Natural killer cell (primary cell): ENCODE results near the gene C19orf67. TPM values are rescaled to one million over a fixed set of nuclear protein-coding genes. Genes with fewer than 3 reads are reported as not detected.

ENCODE experiments used
- ATAC-seq, 3 donors: fragments of 150-1000 bp in 2 of 3; fragments of 200-7000 bp in 1 of 3; cut with Tn5 transposase; 1 replicate in 1 of 3; 2 replicates in 2 of 3; pipeline ENCODE4 v1.10.0; 2021; ENCODE audit warnings: mild to moderate bottlenecking in 2 of 3, moderate library complexity in 2 of 3
- DNase-seq, 2 donors: peaks; one replicate each; pipeline versions ENCODE4 v3.0.0 to v3.0.0-alpha.2; 2013 to 2021; ENCODE audit warnings: mixed read lengths in 1 of 2
- H3K27ac ChIP-seq: one replicate; pipeline ENCODE4 v1.5.1; 2013; ENCODE audit warnings: mild to moderate bottlenecking, low read length
- H3K27me3 ChIP-seq: one replicate; pipeline ENCODE4 v1.6.1; 2013; ENCODE audit warnings: low read length; ENCODE audit not compliant: control insufficient read depth, insufficient read depth
- H3K36me3 ChIP-seq: one replicate; pipeline ENCODE4 v1.6.1; 2013; ENCODE audit warnings: low read length; ENCODE audit not compliant: control insufficient read depth, insufficient read depth
- H3K4me1 ChIP-seq: one replicate; pipeline ENCODE4 v1.6.1; 2013; ENCODE audit warnings: low read length; ENCODE audit not compliant: control insufficient read depth, insufficient read depth
- H3K4me3 ChIP-seq: one replicate; pipeline ENCODE4 v1.5.1; 2013; ENCODE audit warnings: low read length
- H3K9me3 ChIP-seq: one replicate; pipeline ENCODE4 v1.6.1; 2013; ENCODE audit warnings: low read length; ENCODE audit not compliant: control insufficient read depth, insufficient read depth
- H3K27ac Mint-ChIP-seq, 2 donors: one replicate each; pipeline ENCODE4 v1.8.0; 2022; ENCODE audit warnings: mild to moderate bottlenecking in 2 of 2, mixed read lengths in 2 of 2, moderate library complexity in 1 of 2
- H3K27me3 Mint-ChIP-seq, 2 donors: one replicate each; pipeline ENCODE4 v1.8.0; 2022; ENCODE audit warnings: low read depth in 2 of 2, mixed read lengths in 2 of 2
- H3K36me3 Mint-ChIP-seq: one replicate; pipeline ENCODE4 v1.8.0; 2022; ENCODE audit warnings: mixed read lengths
- H3K4me1 Mint-ChIP-seq, 2 donors: one replicate each; pipeline ENCODE4 v1.8.0; 2022; ENCODE audit warnings: mixed read lengths in 2 of 2
- H3K4me3 Mint-ChIP-seq: one replicate; pipeline ENCODE4 v1.8.0; 2022; ENCODE audit warnings: mild to moderate bottlenecking, moderate library complexity, mixed read lengths
- H3K9me3 Mint-ChIP-seq, 2 donors: one replicate each; pipeline ENCODE4 v1.8.0; 2022; ENCODE audit warnings: mixed read lengths in 2 of 2
- WGBS: methylation state at CpG from one replicate; pipeline ENCODE4 v1.1.7; 2013; ENCODE audit warnings: missing lambda C conversion rate; ENCODE audit not compliant: insufficient coverage; 5-methylcytosine and 5-hydroxymethylcytosine counted together
- intact Hi-C: fragments of 100-400 bp; cut with micrococcal nuclease; formaldehyde crosslinking; loops from one replicate; pipeline ENCODE4 v1.14.2; 2022
- total RNA-seq, 4 donors: library from RNA; stranded (reverse); fragments of 120-200 nt in 1 of 4; gene quantifications; one replicate each; pipeline versions ENCODE4 v1.2.3 to v1.2.4, GENCODE V29; 2013 to 2022
- TF ChIP-seq, protein P1 (sequence below): fragments of 200-600 bp; IDR thresholded peaks from one replicate; pipeline ENCODE4 v1.8.0; 2022; ENCODE audit warnings: antibody characterized with exemption

Gene C19orf67
- total RNA-seq, 3 donors from 2014 or later (not counting 1 experiment from before 2014, with no cell fraction given), result 0.35 to 0.53 TPM; not detected in 1

DNA sequence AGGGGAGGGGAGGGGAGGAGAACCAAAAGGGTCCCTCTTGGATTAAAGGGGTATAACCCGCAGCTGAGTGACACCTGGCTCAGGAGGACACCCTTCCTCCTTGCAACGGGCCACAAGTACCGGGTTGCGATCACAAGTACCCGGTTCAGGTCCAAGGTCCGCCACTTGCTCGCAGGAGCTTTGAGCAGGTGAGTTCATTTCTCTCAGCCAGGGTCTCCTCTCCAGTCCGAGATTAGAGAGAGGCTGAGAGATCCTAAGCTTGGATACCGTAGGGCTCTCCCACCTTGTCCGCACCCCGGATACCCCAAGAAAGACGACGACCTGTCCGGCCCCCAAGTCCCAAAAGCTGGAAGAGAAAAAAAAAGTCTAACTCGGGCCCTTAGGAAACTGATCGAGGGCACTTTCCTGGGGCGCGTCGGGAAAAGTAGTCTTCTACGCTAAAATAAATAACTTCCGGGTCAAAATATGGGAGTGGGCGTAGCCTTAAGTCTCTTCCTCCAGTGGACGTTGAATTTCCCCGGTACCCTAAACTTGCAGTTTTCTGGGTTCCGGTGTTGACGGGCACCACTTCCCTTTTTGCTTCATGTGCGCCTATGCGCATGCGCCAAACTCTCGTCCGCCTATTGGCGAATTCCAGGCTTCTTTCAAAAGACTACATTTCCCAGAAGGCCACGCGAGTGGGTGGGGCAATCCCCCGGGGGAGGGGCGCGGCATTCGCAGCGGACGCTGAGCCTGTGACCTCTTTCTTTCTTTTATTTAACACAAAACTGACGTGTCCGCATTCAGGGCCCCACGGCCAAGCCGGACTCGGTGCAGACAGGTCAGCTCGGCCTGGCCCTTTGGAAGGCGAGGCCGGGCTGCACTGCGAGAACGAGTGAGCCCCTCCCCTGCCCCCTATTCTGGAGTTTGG lies 4.4 kb downstream of the C19orf67 start:
- Histone ChIP-seq H3K4me1 (peaks cover 18% of the 10 kb centered on the region), H3K9me3 (no peaks in the 10 kb centered on the region), H3K27ac (peak overlapping the region; percentile 78), H3K4me3 (peak overlapping the region; percentile 49), H3K36me3 (no peaks in the 10 kb centered on the region), H3K27me3 (no peaks in the 10 kb centered on the region)
- intact Hi-C loops, result loop anchor here (1.0 to 5.0 kb wide), 4 partner anchors 10 to 74 kb away; partner anchors contain the start of genes ASF1B, PRKACA and RFX1
- Mint-ChIP-seq H3K4me3 (peak overlapping the region; percentile 97), H3K27ac (peak overlapping the region; percentile 94 to 96), H3K36me3 (no peaks in the 10 kb centered on the region), H3K4me1 (peaks cover 6 to 14% of the 10 kb centered on the region in 2 donors), H3K27me3 (no peaks in the 10 kb centered on the region), H3K9me3 (no peaks in the 10 kb centered on the region)
- DNase-seq (peak; percentile 99 to 100), ATAC-seq (peak; percentile 92 to 97 (median 94))
- under 1% methylated on average over 50 of the region's 50 CpGs for WGBS
- TF ChIP-seq, protein P1, sequence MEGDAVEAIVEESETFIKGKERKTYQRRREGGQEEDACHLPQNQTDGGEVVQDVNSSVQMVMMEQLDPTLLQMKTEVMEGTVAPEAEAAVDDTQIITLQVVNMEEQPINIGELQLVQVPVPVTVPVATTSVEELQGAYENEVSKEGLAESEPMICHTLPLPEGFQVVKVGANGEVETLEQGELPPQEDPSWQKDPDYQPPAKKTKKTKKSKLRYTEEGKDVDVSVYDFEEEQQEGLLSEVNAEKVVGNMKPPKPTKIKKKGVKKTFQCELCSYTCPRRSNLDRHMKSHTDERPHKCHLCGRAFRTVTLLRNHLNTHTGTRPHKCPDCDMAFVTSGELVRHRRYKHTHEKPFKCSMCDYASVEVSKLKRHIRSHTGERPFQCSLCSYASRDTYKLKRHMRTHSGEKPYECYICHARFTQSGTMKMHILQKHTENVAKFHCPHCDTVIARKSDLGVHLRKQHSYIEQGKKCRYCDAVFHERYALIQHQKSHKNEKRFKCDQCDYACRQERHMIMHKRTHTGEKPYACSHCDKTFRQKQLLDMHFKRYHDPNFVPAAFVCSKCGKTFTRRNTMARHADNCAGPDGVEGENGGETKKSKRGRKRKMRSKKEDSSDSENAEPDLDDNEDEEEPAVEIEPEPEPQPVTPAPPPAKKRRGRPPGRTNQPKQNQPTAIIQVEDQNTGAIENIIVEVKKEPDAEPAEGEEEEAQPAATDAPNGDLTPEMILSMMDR, result no peak

DNA sequence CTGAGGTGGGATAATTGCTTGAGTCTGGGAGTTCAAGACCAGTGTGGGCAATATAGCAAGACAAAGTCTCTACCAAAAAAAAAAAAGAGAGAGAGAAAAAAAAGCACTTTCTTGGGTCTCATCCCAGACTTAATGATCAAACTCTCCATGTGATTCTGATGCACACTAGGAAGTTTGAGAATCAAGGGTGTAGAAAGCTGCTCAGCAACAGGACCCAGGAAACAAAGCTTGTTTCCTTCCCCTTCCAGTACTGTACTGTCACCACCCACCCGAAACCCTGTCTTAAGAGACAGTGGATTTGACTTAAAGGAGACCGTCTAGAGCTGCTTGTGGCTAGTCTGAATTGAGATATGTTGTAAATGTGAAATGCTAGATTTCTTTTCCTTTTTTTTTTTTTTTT lies 7.2 kb downstream of the C19orf67 start:
- intact Hi-C loops, result no loop called here
- Histone ChIP-seq H3K4me3 (no peak overlapping the region), H3K4me1 (peaks cover 38% of the 10 kb centered on the region), H3K27ac (no peak overlapping the region), H3K9me3 (no peaks in the 10 kb centered on the region), H3K27me3 (no peaks in the 10 kb centered on the region), H3K36me3 (no peaks in the 10 kb centered on the region)
- Mint-ChIP-seq H3K27me3 (no peaks in the 10 kb centered on the region), H3K27ac (no peak overlapping the region), H3K4me1 (peaks cover 20 to 33% of the 10 kb centered on the region in 2 donors), H3K4me3 (no peak overlapping the region), H3K36me3 (no peaks in the 10 kb centered on the region), H3K9me3 (no peaks in the 10 kb centered on the region)
- TF ChIP-seq, protein P1, result no peak
- no peak for ATAC-seq
- DNase-seq, result no peak
- whole genome bisulfite sequencing, result 86% methylated on average over 1 of the region's 2 CpGs

DNA sequence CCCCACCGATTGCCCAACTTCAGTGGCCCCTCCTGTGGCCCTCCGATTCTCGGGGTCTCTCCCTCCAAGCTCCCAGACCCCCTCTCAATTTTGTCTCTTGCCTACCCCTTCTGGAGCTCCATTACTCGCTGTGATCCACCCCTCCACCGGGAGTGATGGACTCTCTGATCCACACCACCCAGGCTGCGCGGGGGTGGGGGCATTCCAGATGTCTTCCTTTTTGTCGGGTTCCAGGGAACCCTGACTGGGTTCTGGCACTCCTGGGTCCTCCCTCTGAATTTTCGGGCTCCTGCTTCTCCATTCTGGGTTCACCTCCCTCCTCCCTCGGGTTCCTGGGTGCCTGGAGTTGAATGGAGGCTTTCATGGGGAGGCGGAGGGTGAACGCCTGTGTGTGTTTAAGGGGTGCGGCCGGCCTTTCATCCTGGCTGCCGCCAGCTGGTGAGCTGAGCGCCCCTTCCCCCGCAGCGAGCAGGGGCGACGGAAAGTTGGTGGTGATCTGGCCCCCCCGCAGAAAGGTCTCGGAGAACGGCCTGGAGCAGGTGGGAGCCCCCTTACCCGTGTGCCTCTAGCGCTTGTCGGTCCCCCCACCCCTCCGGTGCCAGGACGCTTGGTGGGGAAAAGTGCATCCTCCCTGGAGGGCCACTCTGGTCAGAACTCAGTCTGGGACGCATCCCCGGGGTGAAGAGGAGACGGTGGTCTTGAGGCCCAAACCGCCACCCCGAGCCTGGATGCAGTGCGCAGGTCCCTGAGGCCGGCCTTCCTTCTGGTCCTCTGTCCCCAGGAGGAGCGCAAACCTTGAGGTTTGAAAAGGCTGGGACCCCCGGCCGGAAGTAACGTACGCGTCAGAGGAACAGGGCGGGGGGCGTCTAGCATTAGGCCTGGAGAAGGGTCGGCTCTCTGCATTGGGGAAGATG lies 11.4 kb downstream of the C19orf67 start:
- H3K4me1 Mint-ChIP-seq, result peaks cover 15 to 25% of the 10 kb centered on the region in 2 donors
- Histone ChIP-seq H3K4me3 (peak overlapping the region; percentile 61), H3K27me3 (peaks cover 6% of the 10 kb centered on the region), H3K4me1 (peaks cover 36% of the 10 kb centered on the region), H3K27ac (peak overlapping the region; percentile 51), H3K9me3 (no peaks in the 10 kb centered on the region), H3K36me3 (no peaks in the 10 kb centered on the region)
- no peaks in the 10 kb centered on the region for H3K36me3 Mint-ChIP-seq
- WGBS, result 1% methylated on average over 44 of the region's 44 CpGs
- intact Hi-C loops, result loop anchor here (1.0 to 2.0 kb wide), 2 partner anchors 25 to 194 kb away; no protein-coding TSS in a partner anchor
- peak; percentile 0 to 3 (median 2) for ATAC-seq
- TF ChIP-seq, protein P1, result no peak
- H3K9me3 Mint-ChIP-seq, result no peaks in the 10 kb centered on the region
- no peaks in the 10 kb centered on the region for H3K27me3 Mint-ChIP-seq
- peak overlapping the region; percentile 98 for H3K4me3 Mint-ChIP-seq
- H3K27ac Mint-ChIP-seq, result peak overlapping the region; percentile 86 to 98
- DNase-seq, result peak; percentile 34 to 53
